A549 (cell line): Measurements from ENCODE around the gene ATP4A. TPM values are rescaled to one million over a fixed set of nuclear protein-coding genes. Genes with fewer than 3 reads are reported as not detected.

Experiments used
- ATAC-seq, 2 experiments: fragments of 200-7000 bp in 1 of 2; fragments of >200 bp in 1 of 2; cut with Nextera tagmentation in 1 of 2; cut with Tn5 transposase in 1 of 2; 3 replicates each; pipeline versions ENCODE4 v1.8.0 to v1.9.1; 2018 to 2020; ENCODE audit warnings: mild to moderate bottlenecking in 1 of 2, moderate library complexity in 1 of 2
- CTCF ChIA-PET: fragments of 300-600 bp; sonication (Branson Sonifier 250); formaldehyde crosslinking; extraction: SDS; loops from one replicate; lab custom pipeline; 2021; ENCODE audit warnings: antibody characterized with exemption, inconsistent platforms; lab: Yijun Ruan, JAX
- POLR2A ChIA-PET: fragments of 350-600 bp; formaldehyde crosslinking; extraction: SDS; loops from one replicate; lab custom pipeline; 2021; ENCODE audit warnings: antibody characterized with exemption, inconsistent platforms; lab: Yijun Ruan, JAX
- DNase-seq, 2 experiments: peaks; one replicate each; pipeline versions ENCODE4 v3.0.0 to v3.0.0-alpha.2; 2011 to 2016; ENCODE audit warnings: low read depth in 1 of 2, low spot score in 1 of 2
- FAIRE-seq: peaks from 2 replicates; lab custom pipeline; 2011; peaks lifted over from hg19 to GRCh38; lab: Jason Lieb, UNC
- H3K27ac ChIP-seq, 2 experiments: fragments of >200 bp; sonication (Bioruptor Twin); formaldehyde crosslinking; 3 replicates each; pipeline ENCODE4 v1.5.1; 2016 to 2017
- H3K4me1 ChIP-seq: fragments of >200 bp; sonication (Bioruptor Twin); formaldehyde crosslinking; 3 replicates; pipeline ENCODE4 v1.6.1; 2016
- H3K4me2 ChIP-seq: fragments of >200 bp; sonication (Bioruptor Twin); formaldehyde crosslinking; 3 replicates; pipeline ENCODE4 v1.6.1; 2016
- H3K4me3 ChIP-seq: fragments of >200 bp; sonication (Bioruptor Twin); formaldehyde crosslinking; 3 replicates; pipeline ENCODE4 v1.5.1; 2016
- H3K9me3 ChIP-seq: fragments of >200 bp; sonication (Bioruptor Twin); formaldehyde crosslinking; 3 replicates; pipeline ENCODE4 v1.6.1; 2016
- BHLHE40 ChIP-seq: IDR thresholded peaks from 2 replicates; pipeline ENCODE4 v1.6.1; 2012; ENCODE audit warnings: low read depth, low read length, inconsistent platforms
- CBX2 ChIP-seq: fragments of 200-600 bp; sonication (generic); IDR thresholded peaks from 2 replicates; pipeline ENCODE4 v1.6.1; 2016; ENCODE audit warnings: low read depth, mild to moderate bottlenecking, borderline replicate concordance
- CEBPB ChIP-seq, 2 experiments: fragments of >200 bp in 1 of 2; sonication (Bioruptor Twin) in 1 of 2; formaldehyde crosslinking in 1 of 2; IDR thresholded peaks; 2 replicates each; pipeline ENCODE4 v1.6.1; 2012 to 2016
- ESRRA ChIP-seq: fragments of 150-350 bp; IDR thresholded peaks from 2 replicates; pipeline ENCODE4 v1.6.1; 2014; ENCODE audit warnings: mild to moderate bottlenecking, low read length, borderline replicate concordance
- FOXS1 ChIP-seq: fragments of 250-450 bp; sonication (Bioruptor Pico); IDR thresholded peaks from 2 replicates; pipeline ENCODE4 v1.5.0; 2020; ENCODE audit warnings: mild to moderate bottlenecking, moderate library complexity
- GATA3 ChIP-seq: IDR thresholded peaks from 2 replicates; pipeline ENCODE4 v1.6.1; 2012; ENCODE audit warnings: borderline replicate concordance
- HDAC2 ChIP-seq: fragments of 200-600 bp; sonication (generic); IDR thresholded peaks from 2 replicates; pipeline ENCODE4 v1.6.1; 2016
- HMGXB4 ChIP-seq: fragments of 250-450 bp; sonication (Bioruptor Pico); IDR thresholded peaks from 2 replicates; pipeline ENCODE4 v1.5.0; 2021; ENCODE audit warnings: mild to moderate bottlenecking, moderate library complexity, borderline replicate concordance
- JUN ChIP-seq, 2 experiments: fragments of >200 bp; sonication (Bioruptor Twin); formaldehyde crosslinking; IDR thresholded peaks; 2 replicates in 1 of 2; 3 replicates in 1 of 2; pipeline ENCODE4 v1.6.1; 2016 to 2017
- MAFK ChIP-seq: fragments of 450-650 bp; IDR thresholded peaks from 2 replicates; pipeline ENCODE4 v1.6.1; 2014; ENCODE audit not compliant: partially characterized antibody
- NFE2L2 ChIP-seq: fragments of 150-350 bp; conservative IDR thresholded peaks from 2 replicates; pipeline ENCODE4 v1.6.1; 2014; ENCODE audit warnings: low read length
- POLR2AphosphoS2 ChIP-seq: conservative IDR thresholded peaks from 2 replicates; pipeline ENCODE4 v1.6.1; 2012; ENCODE audit warnings: low read length, improper control_type of control experiment, inconsistent platforms
- RFX5 ChIP-seq: fragments of 450-650 bp; IDR thresholded peaks from 2 replicates; pipeline ENCODE4 v1.7.1; 2014; ENCODE audit warnings: antibody characterized with exemption, mild to moderate bottlenecking, moderate library complexity
- SMC3 ChIP-seq: fragments of >200 bp; sonication (Bioruptor Twin); formaldehyde crosslinking; IDR thresholded peaks from 3 replicates; pipeline ENCODE4 v1.6.1; 2018; ENCODE audit warnings: inconsistent platforms
- SREBF2 ChIP-seq: fragments of 450-650 bp; IDR thresholded peaks from 2 replicates; pipeline ENCODE4 v1.6.1; 2014; ENCODE audit warnings: mild to moderate bottlenecking, moderate library complexity
- ZFP36 ChIP-seq: fragments of 450-650 bp; IDR thresholded peaks from 2 replicates; pipeline ENCODE4 v1.6.1; 2014; ENCODE audit warnings: borderline replicate concordance; ENCODE audit not compliant: partially characterized antibody
- ZSCAN20 ChIP-seq: fragments of 250-450 bp; sonication (Bioruptor Pico); IDR thresholded peaks from 2 replicates; pipeline ENCODE4 v1.8.0; 2022; ENCODE audit warnings: mild to moderate bottlenecking, moderate library complexity
- WGBS: methylation state at CpG from one replicate; pipeline ENCODE4 v1.1.6; 2017; ENCODE audit errors: missing lambda C conversion rate; 5-methylcytosine and 5-hydroxymethylcytosine counted together
- polyA plus RNA-seq, 4 experiments: library from polyadenylated mRNA; depleted of rRNA in 3 of 4; stranded (reverse); fragments of >200 nt; fragmentation: RNase III in 1 of 4; extraction: RNeasy Plus Mini Kit Qiagen cat#74134 plus additional on column Dnase treatment in 1 of 4; gene quantifications; 2 replicates in 3 of 4; 3 replicates in 1 of 4; pipeline ENCODE4 v1.2.3, GENCODE V29; 2011 to 2017
- TF ChIP-seq, protein P1 (sequence below): fragments of >200 bp; sonication (Bioruptor Twin); formaldehyde crosslinking; IDR thresholded peaks from 3 replicates; pipeline ENCODE4 v1.6.1; 2016
- TF ChIP-seq, protein P2 (sequence below): fragments of >200 bp; sonication (Bioruptor Twin); formaldehyde crosslinking; IDR thresholded peaks from 3 replicates; pipeline ENCODE4 v1.5.1; 2016
- TF ChIP-seq, protein P3 (sequence below): IDR thresholded peaks from 2 replicates; pipeline ENCODE4 v1.6.1; 2012; ENCODE audit warnings: low read depth, borderline replicate concordance
- TF ChIP-seq, protein P4 (sequence below): fragments of 150-350 bp; IDR thresholded peaks from 2 replicates; pipeline ENCODE4 v1.6.1; 2014; ENCODE audit warnings: low read depth, mild to moderate bottlenecking, low read length
- TF ChIP-seq, protein P5 (sequence below): fragments of 450-650 bp; IDR thresholded peaks from 2 replicates; pipeline ENCODE4 v1.6.1; 2014; ENCODE audit warnings: antibody characterized with exemption

Gene ATP4A
- polyA plus RNA-seq, 2 of the 4 experiments (the other 2 are of a cell fraction) = not detected

GRCh38 chr19:35524181-35524837 lies 39.1 kb downstream of the ATP4A start:
- Histone ChIP-seq H3K4me2 (no peak overlapping the region), H3K9me3 (no peaks in the 10 kb centered on the region), H3K27ac (no peak overlapping the region), H3K4me3 (no peak overlapping the region), H3K4me1 (peaks cover 9% of the 10 kb centered on the region; the same call in 2 of the 3 replicates)
- DNase-seq (no peak), ATAC-seq (no peak; a peak in 1 of 6 replicates), FAIRE-seq (no peak)
- 60% methylated on average over 11 of the region's 11 CpGs for WGBS
- no peak for TF ChIP-seq FOXS1 (CRISPR knock-in tag)
- no peak for TF ChIP-seq GATA3
- no peak for TF ChIP-seq ZSCAN20
- TF ChIP-seq SMC3 = no peak
- TF ChIP-seq, protein P1, sequence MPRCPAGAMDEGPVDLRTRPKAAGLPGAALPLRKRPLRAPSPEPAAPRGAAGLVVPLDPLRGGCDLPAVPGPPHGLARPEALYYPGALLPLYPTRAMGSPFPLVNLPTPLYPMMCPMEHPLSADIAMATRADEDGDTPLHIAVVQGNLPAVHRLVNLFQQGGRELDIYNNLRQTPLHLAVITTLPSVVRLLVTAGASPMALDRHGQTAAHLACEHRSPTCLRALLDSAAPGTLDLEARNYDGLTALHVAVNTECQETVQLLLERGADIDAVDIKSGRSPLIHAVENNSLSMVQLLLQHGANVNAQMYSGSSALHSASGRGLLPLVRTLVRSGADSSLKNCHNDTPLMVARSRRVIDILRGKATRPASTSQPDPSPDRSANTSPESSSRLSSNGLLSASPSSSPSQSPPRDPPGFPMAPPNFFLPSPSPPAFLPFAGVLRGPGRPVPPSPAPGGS = no peak
- no peak for TF ChIP-seq CEBPB (IDR thresholded peaks at IDR 0.05)
- no peak for TF ChIP-seq HDAC2
- no peak for TF ChIP-seq MAFK
- ChIA-PET POLR2A (no interaction called here), CTCF (interaction anchor here (0.9 to 7.5 kb wide), 7 partner anchors 9 to 172 kb away, joined by 3 to 80 read pairs (median 6); partner anchors contain the start of gene GAPDHS)

- POLR2A ChIA-PET = interaction anchor here (0.5 kb wide), 1 partner anchor 81 kb away, joined by 7 read pairs; no protein-coding TSS in a partner anchor
- TF ChIP-seq, protein P2, sequence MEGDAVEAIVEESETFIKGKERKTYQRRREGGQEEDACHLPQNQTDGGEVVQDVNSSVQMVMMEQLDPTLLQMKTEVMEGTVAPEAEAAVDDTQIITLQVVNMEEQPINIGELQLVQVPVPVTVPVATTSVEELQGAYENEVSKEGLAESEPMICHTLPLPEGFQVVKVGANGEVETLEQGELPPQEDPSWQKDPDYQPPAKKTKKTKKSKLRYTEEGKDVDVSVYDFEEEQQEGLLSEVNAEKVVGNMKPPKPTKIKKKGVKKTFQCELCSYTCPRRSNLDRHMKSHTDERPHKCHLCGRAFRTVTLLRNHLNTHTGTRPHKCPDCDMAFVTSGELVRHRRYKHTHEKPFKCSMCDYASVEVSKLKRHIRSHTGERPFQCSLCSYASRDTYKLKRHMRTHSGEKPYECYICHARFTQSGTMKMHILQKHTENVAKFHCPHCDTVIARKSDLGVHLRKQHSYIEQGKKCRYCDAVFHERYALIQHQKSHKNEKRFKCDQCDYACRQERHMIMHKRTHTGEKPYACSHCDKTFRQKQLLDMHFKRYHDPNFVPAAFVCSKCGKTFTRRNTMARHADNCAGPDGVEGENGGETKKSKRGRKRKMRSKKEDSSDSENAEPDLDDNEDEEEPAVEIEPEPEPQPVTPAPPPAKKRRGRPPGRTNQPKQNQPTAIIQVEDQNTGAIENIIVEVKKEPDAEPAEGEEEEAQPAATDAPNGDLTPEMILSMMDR = no peak
- TF ChIP-seq, protein P3, sequence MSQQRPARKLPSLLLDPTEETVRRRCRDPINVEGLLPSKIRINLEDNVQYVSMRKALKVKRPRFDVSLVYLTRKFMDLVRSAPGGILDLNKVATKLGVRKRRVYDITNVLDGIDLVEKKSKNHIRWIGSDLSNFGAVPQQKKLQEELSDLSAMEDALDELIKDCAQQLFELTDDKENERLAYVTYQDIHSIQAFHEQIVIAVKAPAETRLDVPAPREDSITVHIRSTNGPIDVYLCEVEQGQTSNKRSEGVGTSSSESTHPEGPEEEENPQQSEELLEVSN = no peak
- TF ChIP-seq, protein P4, sequence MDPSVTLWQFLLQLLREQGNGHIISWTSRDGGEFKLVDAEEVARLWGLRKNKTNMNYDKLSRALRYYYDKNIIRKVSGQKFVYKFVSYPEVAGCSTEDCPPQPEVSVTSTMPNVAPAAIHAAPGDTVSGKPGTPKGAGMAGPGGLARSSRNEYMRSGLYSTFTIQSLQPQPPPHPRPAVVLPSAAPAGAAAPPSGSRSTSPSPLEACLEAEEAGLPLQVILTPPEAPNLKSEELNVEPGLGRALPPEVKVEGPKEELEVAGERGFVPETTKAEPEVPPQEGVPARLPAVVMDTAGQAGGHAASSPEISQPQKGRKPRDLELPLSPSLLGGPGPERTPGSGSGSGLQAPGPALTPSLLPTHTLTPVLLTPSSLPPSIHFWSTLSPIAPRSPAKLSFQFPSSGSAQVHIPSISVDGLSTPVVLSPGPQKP = no peak
- TF ChIP-seq HMGXB4 (CRISPR knock-in tag) = no peak
- no peak for TF ChIP-seq HDAC2
- TF ChIP-seq POLR2AphosphoS2 = no peak
- no peak for TF ChIP-seq CBX2
- TF ChIP-seq, protein P5, sequence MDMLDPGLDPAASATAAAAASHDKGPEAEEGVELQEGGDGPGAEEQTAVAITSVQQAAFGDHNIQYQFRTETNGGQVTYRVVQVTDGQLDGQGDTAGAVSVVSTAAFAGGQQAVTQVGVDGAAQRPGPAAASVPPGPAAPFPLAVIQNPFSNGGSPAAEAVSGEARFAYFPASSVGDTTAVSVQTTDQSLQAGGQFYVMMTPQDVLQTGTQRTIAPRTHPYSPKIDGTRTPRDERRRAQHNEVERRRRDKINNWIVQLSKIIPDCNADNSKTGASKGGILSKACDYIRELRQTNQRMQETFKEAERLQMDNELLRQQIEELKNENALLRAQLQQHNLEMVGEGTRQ = no peak
- no peak for TF ChIP-seq NFE2L2
- TF ChIP-seq SREBF2 = no peak
- TF ChIP-seq JUN (IDR thresholded peaks at IDR 0.05) = no peak
- no peak for TF ChIP-seq ZSCAN20
- TF ChIP-seq ESRRA = no peak
- no peak for TF ChIP-seq RFX5
- TF ChIP-seq BHLHE40 = no peak
- no peak for TF ChIP-seq GATA3
- TF ChIP-seq ZFP36 = no peak
- H3K4me2 ChIP-seq = no peak overlapping the region
- H3K27ac ChIP-seq = no peak overlapping the region
- DNase-seq (no peak), FAIRE-seq (no peak), ATAC-seq (no peak)
- H3K9me3 ChIP-seq = no peaks in the 10 kb centered on the region
- no peak overlapping the region for H3K4me3 ChIP-seq
- WGBS = 62% methylated on average over 12 of the region's 12 CpGs
- CTCF ChIA-PET = interaction anchor here (1.0 to 7.5 kb wide), 6 partner anchors 13 to 170 kb away, joined by 3 to 80 read pairs (median 14); no protein-coding TSS in a partner anchor
- H3K4me1 ChIP-seq = peaks cover 15% of the 10 kb centered on the region
Observed at GRCh38 chr19:35522745-35523327, 40.6 kb downstream of the ATP4A start.
